Neural cell (in vitro differentiated cells): ENCODE results near the gene AGK. TPM values are rescaled to one million over a fixed set of nuclear protein-coding genes. Genes with fewer than 3 reads are reported as not detected.

Source experiments
- H2AFZ ChIP-seq: fragments of 200-600, 300-800 bp; sonication (generic), shearing (Covaris generic); 2 replicates; pipeline ENCODE4 v1.6.0; 2014; ENCODE audit warnings: low read depth, mild to moderate bottlenecking, antibody characterized with exemption, low read length, moderate library complexity
- H3F3A ChIP-seq: fragments of 200-600 bp; shearing (Covaris generic); 2 replicates; pipeline ENCODE4 v1.6.1; 2016; ENCODE audit warnings: mild to moderate bottlenecking, moderate library complexity, mixed read lengths, antibody characterized with exemption, low read length; ENCODE audit not compliant: insufficient read depth, poor library complexity, severe bottlenecking
- H3K27ac ChIP-seq: fragments of 200-600, 300-800 bp; sonication (generic), shearing (Covaris generic); 2 replicates; pipeline ENCODE4 v1.5.1; 2014; ENCODE audit warnings: mild to moderate bottlenecking, low read length, moderate library complexity
- H3K27me3 ChIP-seq: fragments of 300-800, 200-600 bp; sonication (generic), shearing (Covaris generic); 2 replicates; pipeline ENCODE4 v1.6.0; 2014; ENCODE audit warnings: mild to moderate bottlenecking, low read depth, low read length, moderate library complexity; ENCODE audit not compliant: insufficient read depth
- H3K36me3 ChIP-seq: fragments of 300-800, 200-600 bp; sonication (generic), shearing (Covaris generic); 2 replicates; pipeline ENCODE4 v1.5.1; 2014; ENCODE audit warnings: mild to moderate bottlenecking, antibody characterized with exemption, low read length, moderate library complexity; ENCODE audit not compliant: insufficient read depth
- H3K4me2 ChIP-seq: fragments of 300-800, 200-600 bp; sonication (generic), shearing (Covaris generic); 2 replicates; pipeline ENCODE4 v1.6.0; 2014; ENCODE audit warnings: mild to moderate bottlenecking, low read length
- H3K4me3 ChIP-seq: fragments of 300-800, 200-600 bp; sonication (generic), shearing (Covaris generic); 2 replicates; pipeline ENCODE4 v1.5.1; 2014; ENCODE audit warnings: mild to moderate bottlenecking, low read length, moderate library complexity
- H3K79me2 ChIP-seq: fragments of 200-600 bp; shearing (Covaris generic); replicated peaks from 2 replicates; pipeline ENCODE4 v1.6.0; 2014; ENCODE audit warnings: mild to moderate bottlenecking, low read length, moderate library complexity; ENCODE audit not compliant: insufficient read depth
- H3K9ac ChIP-seq: fragments of 300-800, 200-600 bp; sonication (generic), shearing (Covaris generic); 2 replicates; pipeline ENCODE4 v1.6.1; 2016; ENCODE audit warnings: mild to moderate bottlenecking, low read length, mixed read lengths
- H3K9me2 ChIP-seq: fragments of 200-600 bp; shearing (Covaris generic); 2 replicates; pipeline ENCODE4 v1.6.1; 2016; ENCODE audit warnings: mild to moderate bottlenecking, low read length, mixed read lengths; ENCODE audit not compliant: insufficient read depth
- H3K9me3 ChIP-seq: fragments of 200-600, 300-800 bp; sonication (generic), shearing (Covaris generic); 2 replicates; pipeline ENCODE4 v1.6.1; 2016; ENCODE audit warnings: mild to moderate bottlenecking, mixed run types, low read length, moderate library complexity, mixed read lengths
- H4K20me1 ChIP-seq: fragments of 200-600 bp; shearing (Covaris generic); 2 replicates; pipeline ENCODE4 v1.6.1; 2016; ENCODE audit warnings: mild to moderate bottlenecking, mixed run types; ENCODE audit not compliant: insufficient read depth
- CTCF ChIP-seq: fragments of 450-650 bp; IDR thresholded peaks from 2 replicates; pipeline ENCODE4 v1.5.1; 2014; ENCODE audit warnings: antibody characterized with exemption, mild to moderate bottlenecking, moderate library complexity; ENCODE audit not compliant: poor library complexity, severe bottlenecking
- EP300 ChIP-seq: fragments of 450-650 bp; conservative IDR thresholded peaks from 2 replicates; pipeline ENCODE4 v1.6.1; 2014; ENCODE audit warnings: antibody characterized with exemption, mild to moderate bottlenecking, moderate library complexity; ENCODE audit not compliant: poor library complexity, severe bottlenecking
- EZH2 ChIP-seq: fragments of 200-600, 300-800 bp; shearing (Covaris generic), sonication (generic); IDR thresholded peaks from 2 replicates; pipeline ENCODE4 v1.6.1; 2014; ENCODE audit warnings: antibody characterized with exemption, low read length, borderline replicate concordance, mild to moderate bottlenecking; ENCODE audit not compliant: insufficient read depth, poor library complexity, severe bottlenecking
- MXI1 ChIP-seq: fragments of 450-650 bp; conservative IDR thresholded peaks from 2 replicates; pipeline ENCODE4 v1.6.1; 2014; ENCODE audit warnings: antibody characterized with exemption, mild to moderate bottlenecking; ENCODE audit not compliant: poor library complexity, severe bottlenecking
- POLR2AphosphoS5 ChIP-seq: IDR thresholded peaks from 2 replicates; pipeline ENCODE4 v1.6.1; 2012
- RAD21 ChIP-seq: fragments of 450-650 bp; conservative IDR thresholded peaks from 2 replicates; pipeline ENCODE4 v1.6.1; 2014; ENCODE audit warnings: antibody characterized with exemption, mild to moderate bottlenecking, moderate library complexity
- REST ChIP-seq: IDR thresholded peaks from 2 replicates; pipeline ENCODE4 v1.6.1; 2012; ENCODE audit warnings: borderline replicate concordance
- SMC3 ChIP-seq: fragments of 450-650 bp; conservative IDR thresholded peaks from 2 replicates; pipeline ENCODE4 v1.6.1; 2014; ENCODE audit warnings: antibody characterized with exemption, mild to moderate bottlenecking, moderate library complexity; ENCODE audit not compliant: poor library complexity
- TAF1 ChIP-seq: IDR thresholded peaks from 2 replicates; pipeline ENCODE4 v1.6.1; 2012; ENCODE audit warnings: low read depth
- polyA plus RNA-seq: library from polyadenylated mRNA; depleted of rRNA; stranded (reverse); fragments of >200 nt; gene quantifications from 2 replicates; pipeline ENCODE4 v1.2.3, GENCODE V29; 2014

Gene AGK
- polyA plus RNA-seq, 1 donor from 2014 or later, result 59.8 TPM

DNA sequence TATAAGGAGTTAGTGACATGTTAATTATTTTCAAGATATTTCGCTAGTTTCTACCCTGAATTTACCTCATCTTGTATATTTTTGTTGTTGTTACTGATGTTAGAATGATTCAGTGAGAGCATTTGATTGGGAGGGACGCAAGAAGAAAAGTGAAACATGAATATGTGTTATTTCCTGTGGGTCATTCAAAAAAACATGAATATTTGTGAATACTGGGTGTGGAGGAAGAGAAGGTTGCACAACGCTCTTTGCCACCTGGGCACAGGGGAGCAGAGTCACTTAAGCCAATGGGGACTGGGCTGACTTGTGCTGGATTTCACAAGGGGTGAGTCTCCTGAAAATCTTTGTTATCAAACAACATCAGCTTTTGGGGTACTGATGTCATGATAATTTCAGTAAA is 39.5 kb downstream of the AGK start:
- no peak overlapping the region for H3K27ac ChIP-seq

GRCh38 chr7:141593134-141593533 is 41.9 kb downstream of the AGK start:
- Histone ChIP-seq H2AFZ (no peak overlapping the region), H3K36me3 (no peaks in the 10 kb centered on the region), H3K27me3 (no peaks in the 10 kb centered on the region), H3K4me2 (no peak overlapping the region), H3K9ac (no peak overlapping the region), H3K9me2 (no peaks in the 10 kb centered on the region), H3F3A (no peaks in the 10 kb centered on the region), H3K79me2 (no peaks in the 10 kb centered on the region), H3K4me3 (no peak overlapping the region), H3K27ac (no peak overlapping the region), H4K20me1 (no peaks in the 10 kb centered on the region), H3K9me3 (no peaks in the 10 kb centered on the region)
- no peak for TF ChIP-seq SMC3
- no peak for TF ChIP-seq CTCF
- TF ChIP-seq EP300, result no peak
- TF ChIP-seq EZH2, result no peak
- no peak for TF ChIP-seq POLR2AphosphoS5
- TF ChIP-seq RAD21, result no peak
- no peak for TF ChIP-seq REST
- no peak for TF ChIP-seq TAF1
- no peak for TF ChIP-seq MXI1

More for the DNA sequence above, 39.5 kb downstream of the AGK start:
- no peaks in the 10 kb centered on the region for H3K36me3 ChIP-seq
- TF ChIP-seq EZH2 (no peak), POLR2AphosphoS5 (no peak)
- H3K79me2 ChIP-seq, result no peaks in the 10 kb centered on the region
- no peak overlapping the region for H2AFZ ChIP-seq
- H3K9me2 ChIP-seq, result no peaks in the 10 kb centered on the region
- H3K9me3 ChIP-seq, result no peaks in the 10 kb centered on the region
- H3K27me3 ChIP-seq, result no peaks in the 10 kb centered on the region
- no peaks in the 10 kb centered on the region for H4K20me1 ChIP-seq
- no peak overlapping the region for H3K4me2 ChIP-seq
- H3K4me3 ChIP-seq, result no peak overlapping the region
- H3F3A ChIP-seq, result no peaks in the 10 kb centered on the region
- H3K9ac ChIP-seq, result no peak overlapping the region

DNA sequence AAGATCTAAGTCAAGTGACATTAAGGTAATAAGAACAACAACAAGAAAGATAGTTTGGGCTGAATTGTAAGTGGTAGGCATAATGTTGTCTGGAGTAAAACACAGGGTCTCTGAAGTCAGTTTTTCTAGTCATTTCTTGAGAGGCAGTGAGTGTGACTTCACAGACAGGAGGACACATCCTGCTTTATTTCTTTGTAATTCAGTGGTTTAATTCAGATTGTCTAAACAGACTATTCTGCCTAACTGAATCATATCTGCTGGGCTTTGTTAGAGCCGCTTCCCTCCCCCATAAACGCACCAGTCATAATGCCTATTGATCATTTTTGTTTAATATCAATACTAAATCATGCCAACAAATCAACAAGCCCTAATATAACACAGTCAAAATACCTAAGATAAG is 46.8 kb downstream of the AGK start:
- no peak overlapping the region for H3K27ac ChIP-seq
- no peaks in the 10 kb centered on the region for H3F3A ChIP-seq
- no peaks in the 10 kb centered on the region for H4K20me1 ChIP-seq
- no peaks in the 10 kb centered on the region for H3K79me2 ChIP-seq
- H3K9me3 ChIP-seq, result no peaks in the 10 kb centered on the region
- no peaks in the 10 kb centered on the region for H3K27me3 ChIP-seq
- no peaks in the 10 kb centered on the region for H3K9me2 ChIP-seq
- no peak overlapping the region for H3K4me2 ChIP-seq
- TF ChIP-seq POLR2AphosphoS5 (no peak), EZH2 (no peak), RAD21 (no peak), TAF1 (no peak), EP300 (no peak), CTCF (no peak)
- no peak overlapping the region for H3K9ac ChIP-seq
- H3K4me3 ChIP-seq, result no peak overlapping the region
- H3K36me3 ChIP-seq, result no peaks in the 10 kb centered on the region
- no peak overlapping the region for H2AFZ ChIP-seq
